ENCODE results near the gene COL7A1. TPM values are rescaled to one million over a fixed set of nuclear protein-coding genes. Genes with fewer than 3 reads are reported as not detected.

Gene COL7A1
- total RNA-seq, 2 experiments from 2014 or later = 4.1 to 10.8 TPM

GRCh38 chr3:48581621-48582481 is 13.3 kb downstream of the COL7A1 start:
- Histone ChIP-seq H3K4me2 (ENCODE audit: low read length) (no peak overlapping the region), H3K9me2 (ENCODE audit: insufficient read depth, low read length) (no peaks in the 10 kb centered on the region), H3K79me2 (ENCODE audit: insufficient read depth, low read depth, low read length) (no peaks in the 10 kb centered on the region), H3K27ac (ENCODE audit: low read depth, low read length, poor library complexity, severe bottlenecking) (no peak overlapping the region), H2AFZ (ENCODE audit: low read length) (no peak overlapping the region), H4K20me1 (ENCODE audit: insufficient read depth, low read length) (no peaks in the 10 kb centered on the region), H3K4me3 (ENCODE audit: low read depth, low read length, poor library complexity, severe bottlenecking) (no peak overlapping the region), H3K9me3 (ENCODE audit: low read length) (no peaks in the 10 kb centered on the region), H3K36me3 (ENCODE audit: insufficient read depth, low read length) (no peaks in the 10 kb centered on the region), H3K4me1 (ENCODE audit: insufficient read depth, low read length, poor library complexity, severe bottlenecking) (no peaks in the 10 kb centered on the region)
- ChIA-PET POLR2A (interaction anchor here (0.6 kb wide), 1 partner anchor 257 kb away, joined by 4 read pairs; no protein-coding TSS in a partner anchor), CTCF (ENCODE audit: unreplicated experiment) (no interaction called here)
- TF ChIP-seq EZH2phosphoT487 (IDR thresholded peaks at IDR 0.05; ENCODE audit: borderline replicate concordance, low read depth, low read length) (no peak), CTCF (conservative IDR thresholded peaks at IDR 0.05; ENCODE audit: low read length) (no peak)
- DNase-seq (ENCODE audit: low spot score) = no peak
- no TSS peak for BruUV-seq (replicated peaks)
- intact Hi-C loops (cut with micrococcal nuclease; ENCODE audit: unreplicated experiment) = no loop called here

- H3K79me2 ChIP-seq (ENCODE audit: insufficient read depth, low read depth, low read length) = no peaks in the 10 kb centered on the region
- BruUV-seq (replicated peaks) = no TSS peak
- no peaks in the 10 kb centered on the region for H3K9me3 ChIP-seq (ENCODE audit: low read length)
- H3K4me3 ChIP-seq (ENCODE audit: low read depth, low read length, poor library complexity, severe bottlenecking) = no peak overlapping the region
- H3K27ac ChIP-seq (ENCODE audit: low read depth, low read length, poor library complexity, severe bottlenecking) = no peak overlapping the region
- H3K4me2 ChIP-seq (ENCODE audit: low read length) = no peak overlapping the region
- POLR2A ChIA-PET = no interaction called here
- intact Hi-C loops (cut with micrococcal nuclease; ENCODE audit: unreplicated experiment) = no loop called here
- H2AFZ ChIP-seq (ENCODE audit: low read length) = no peak overlapping the region
- DNase-seq (ENCODE audit: low spot score) = no peak
- CTCF ChIA-PET (ENCODE audit: unreplicated experiment) = no interaction called here
- no peaks in the 10 kb centered on the region for H3K36me3 ChIP-seq (ENCODE audit: insufficient read depth, low read length)
- no peaks in the 10 kb centered on the region for H3K4me1 ChIP-seq (ENCODE audit: insufficient read depth, low read length, poor library complexity, severe bottlenecking)
- no peaks in the 10 kb centered on the region for H4K20me1 ChIP-seq (ENCODE audit: insufficient read depth, low read length)
- TF ChIP-seq EZH2phosphoT487 (IDR thresholded peaks at IDR 0.05; ENCODE audit: borderline replicate concordance, low read depth, low read length) (no peak), CTCF (conservative IDR thresholded peaks at IDR 0.05; ENCODE audit: low read length) (no peak)
- no peaks in the 10 kb centered on the region for H3K9me2 ChIP-seq (ENCODE audit: insufficient read depth, low read length)
These were observed 18.5 kb downstream of the COL7A1 start for GRCh38 chr3:48576647-48577046.

GRCh38 chr3:48575366-48575765 is 19.8 kb downstream of the COL7A1 start:
- Histone ChIP-seq H3K27ac (ENCODE audit: low read depth, low read length, poor library complexity, severe bottlenecking) (no peak overlapping the region), H3K4me1 (ENCODE audit: insufficient read depth, low read length, poor library complexity, severe bottlenecking) (no peaks in the 10 kb centered on the region), H3K9me3 (ENCODE audit: low read length) (no peaks in the 10 kb centered on the region), H3K4me2 (ENCODE audit: low read length) (no peak overlapping the region), H2AFZ (ENCODE audit: low read length) (no peak overlapping the region), H3K4me3 (ENCODE audit: low read depth, low read length, poor library complexity, severe bottlenecking) (no peak overlapping the region), H3K79me2 (ENCODE audit: insufficient read depth, low read depth, low read length) (no peaks in the 10 kb centered on the region), H3K9me2 (ENCODE audit: insufficient read depth, low read length) (no peaks in the 10 kb centered on the region), H3K36me3 (ENCODE audit: insufficient read depth, low read length) (no peaks in the 10 kb centered on the region), H4K20me1 (ENCODE audit: insufficient read depth, low read length) (no peaks in the 10 kb centered on the region)
- no peak for TF ChIP-seq EZH2phosphoT487 (IDR thresholded peaks at IDR 0.05; ENCODE audit: borderline replicate concordance, low read depth, low read length)
- no peak for TF ChIP-seq CTCF (conservative IDR thresholded peaks at IDR 0.05; ENCODE audit: low read length)
- POLR2A ChIA-PET = no interaction called here
- no TSS peak for BruUV-seq (replicated peaks)
- no peak for DNase-seq (ENCODE audit: low spot score)
- CTCF ChIA-PET (ENCODE audit: unreplicated experiment) = no interaction called here
- intact Hi-C loops (cut with micrococcal nuclease; ENCODE audit: unreplicated experiment) = no loop called here
